Neuron (in vitro differentiated cells): ENCODE results near the gene MTMR2.

Source experiments
- H2AFZ ChIP-seq: one replicate; pipeline ENCODE4 v1.6.1; 2013; ENCODE audit warnings: low read depth, mild to moderate bottlenecking, inconsistent platforms, low read length, moderate library complexity
- H3K27me3 ChIP-seq: one replicate; pipeline ENCODE4 v1.6.1; 2013; ENCODE audit warnings: low read length; ENCODE audit not compliant: insufficient read depth
- H3K36me3 ChIP-seq: one replicate; pipeline ENCODE4 v1.6.1; 2013; ENCODE audit warnings: low read length; ENCODE audit not compliant: insufficient read depth
- H3K4me1 ChIP-seq: one replicate; pipeline ENCODE4 v1.6.1; 2013; ENCODE audit warnings: low read length; ENCODE audit not compliant: insufficient read depth
- H3K4me3 ChIP-seq: 2 replicates; pipeline ENCODE4 v1.5.1; 2013; ENCODE audit warnings: mild to moderate bottlenecking, low read length, moderate library complexity
- H3K9me3 ChIP-seq: one replicate; pipeline ENCODE4 v1.6.1; 2013; ENCODE audit warnings: low read length

MTMR2 gene

DNA sequence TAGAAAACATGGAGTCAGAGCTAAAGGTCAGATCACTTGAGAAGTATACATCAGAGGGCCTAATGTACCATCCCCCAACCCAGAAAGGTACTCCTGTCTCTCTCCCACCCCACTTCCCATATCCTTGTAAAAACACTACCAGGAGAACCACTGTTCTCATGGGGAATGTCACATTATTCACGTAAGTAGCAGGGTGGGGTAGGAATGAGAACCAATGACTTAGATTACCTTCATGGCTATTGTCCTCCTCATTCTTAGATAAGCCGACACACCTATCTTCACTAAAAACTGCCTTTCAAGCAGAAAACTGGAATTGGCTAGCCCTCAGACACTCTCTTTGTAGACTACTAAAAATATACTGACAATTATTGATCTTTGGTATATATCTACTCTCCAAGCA is 70.0 kb downstream of the MTMR2 start:
- H3K9me3 ChIP-seq = no peaks in the 10 kb centered on the region
- no peak overlapping the region for H3K4me3 ChIP-seq
- no peak overlapping the region for H2AFZ ChIP-seq
- H3K36me3 ChIP-seq = peaks cover 55% of the 10 kb centered on the region
- no peaks in the 10 kb centered on the region for H3K27me3 ChIP-seq
- no peaks in the 10 kb centered on the region for H3K4me1 ChIP-seq

- H3K4me1 ChIP-seq = no peaks in the 10 kb centered on the region
- no peak overlapping the region for H2AFZ ChIP-seq
- no peaks in the 10 kb centered on the region for H3K9me3 ChIP-seq
- H3K36me3 ChIP-seq = peaks cover 55% of the 10 kb centered on the region
- H3K27me3 ChIP-seq = no peaks in the 10 kb centered on the region
- H3K4me3 ChIP-seq = no peak overlapping the region
These were observed 70.8 kb downstream of the MTMR2 start for GRCh38 chr11:95853138-95853537.

- Histone ChIP-seq H3K4me3 (no peak overlapping the region), H3K36me3 (peaks cover 57% of the 10 kb centered on the region), H3K9me3 (no peaks in the 10 kb centered on the region), H3K27me3 (no peaks in the 10 kb centered on the region), H3K4me1 (no peaks in the 10 kb centered on the region), H2AFZ (no peak overlapping the region)
These were observed 73.8 kb downstream of the MTMR2 start for GRCh38 chr11:95850137-95850536.

DNA sequence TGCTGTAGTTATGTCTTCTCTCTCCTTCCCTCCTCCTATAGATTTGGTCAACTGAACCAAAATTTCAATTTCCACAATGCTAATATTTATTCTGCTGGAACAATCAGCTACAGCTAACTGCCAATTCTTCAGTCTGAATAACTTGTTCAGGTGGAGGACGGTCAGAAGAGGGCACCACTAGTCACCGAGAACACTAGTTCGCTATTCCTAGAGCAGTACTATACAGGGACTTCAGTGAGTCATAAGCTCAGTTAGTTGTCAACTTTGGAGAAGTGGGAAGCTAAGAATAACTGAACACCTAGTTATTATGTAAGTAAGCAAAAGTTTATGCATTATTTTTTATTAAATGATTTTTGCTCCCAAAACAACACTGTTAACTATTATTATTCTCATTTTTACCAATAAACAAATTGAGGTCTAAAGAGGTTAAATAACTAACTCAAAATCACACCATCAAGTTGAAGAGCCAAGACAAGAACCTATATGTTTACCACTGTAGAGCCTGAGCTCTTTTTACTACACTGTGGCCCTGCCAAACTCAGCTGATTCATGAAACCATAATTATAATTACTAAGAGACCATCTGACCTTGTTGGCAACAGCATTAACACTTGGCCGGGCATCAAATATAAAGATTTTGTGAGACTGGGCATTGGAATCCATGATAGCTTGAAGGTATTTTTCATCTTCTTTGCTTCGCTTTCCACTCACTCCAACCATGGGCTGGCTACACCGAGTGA is 74.7 kb downstream of the MTMR2 start:
- no peak overlapping the region for H3K4me3 ChIP-seq
- H3K27me3 ChIP-seq = no peaks in the 10 kb centered on the region
- H3K9me3 ChIP-seq = no peaks in the 10 kb centered on the region
- no peak overlapping the region for H2AFZ ChIP-seq
- peaks cover 63% of the 10 kb centered on the region for H3K36me3 ChIP-seq
- no peaks in the 10 kb centered on the region for H3K4me1 ChIP-seq

DNA sequence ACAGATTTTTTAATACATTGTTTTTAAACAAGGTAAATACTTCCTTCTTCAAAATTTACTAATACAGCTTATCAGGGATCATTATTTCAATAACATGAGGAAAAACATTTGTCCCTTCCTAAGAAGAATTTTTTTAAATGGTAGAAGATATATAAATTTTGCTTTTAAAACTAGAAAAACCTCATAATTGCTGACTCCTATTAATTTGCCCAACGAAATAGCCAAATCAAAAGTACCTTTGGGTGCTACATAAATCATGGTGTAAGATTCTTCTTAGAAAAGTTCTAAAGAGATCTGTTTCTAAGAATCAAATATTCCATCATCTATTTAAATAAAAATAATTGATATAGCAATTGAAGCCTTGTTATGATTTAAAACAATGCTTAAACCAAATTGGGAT is 78.7 kb downstream of the MTMR2 start:
- H3K36me3 ChIP-seq = peaks cover 73% of the 10 kb centered on the region
- no peaks in the 10 kb centered on the region for H3K27me3 ChIP-seq

DNA sequence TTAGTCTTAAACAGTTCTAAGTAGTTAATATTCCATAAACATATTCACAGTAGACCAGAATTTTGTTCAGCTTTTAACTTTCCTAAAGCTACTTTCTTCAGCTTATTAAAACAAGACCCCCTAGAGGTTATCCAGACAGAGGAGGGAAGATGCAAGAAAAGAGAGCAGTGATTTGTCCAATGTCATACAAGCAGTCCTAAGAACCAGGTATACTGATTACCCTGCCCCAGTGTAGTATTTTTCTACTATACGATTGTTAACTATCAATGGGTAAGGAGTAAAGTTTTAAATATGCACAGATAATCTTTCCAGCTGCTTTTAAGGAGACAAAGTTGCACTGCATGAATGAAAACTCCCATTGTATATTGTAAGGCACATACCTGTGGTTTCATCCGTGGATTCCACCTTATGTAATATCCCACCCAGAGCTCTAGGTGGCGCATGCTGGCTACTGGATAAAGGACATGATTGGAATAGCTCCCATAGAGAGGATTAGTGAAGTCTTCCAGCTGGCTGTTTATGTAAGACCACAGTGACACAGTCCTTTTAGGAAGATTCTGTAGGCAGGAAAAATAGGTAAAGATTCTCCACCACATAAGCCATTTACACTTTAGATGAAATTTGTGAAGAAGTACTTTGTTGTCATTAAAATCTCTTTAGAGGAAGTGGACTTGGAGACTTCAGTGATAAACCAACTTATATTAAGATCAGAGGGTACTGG is 88.0 kb downstream of the MTMR2 start:
- Histone ChIP-seq H3K27me3 (no peaks in the 10 kb centered on the region), H3K36me3 (peaks cover 90% of the 10 kb centered on the region), H2AFZ (no peak overlapping the region), H3K9me3 (no peaks in the 10 kb centered on the region), H3K4me3 (no peak overlapping the region), H3K4me1 (no peaks in the 10 kb centered on the region)

More for the DNA sequence above, 78.7 kb downstream of the MTMR2 start:
- Histone ChIP-seq H3K9me3 (no peaks in the 10 kb centered on the region), H2AFZ (no peak overlapping the region), H3K4me3 (no peak overlapping the region), H3K4me1 (no peaks in the 10 kb centered on the region)

GRCh38 chr11:95835351-95835750 is 88.6 kb downstream of the MTMR2 start:
- H3K27me3 ChIP-seq = no peaks in the 10 kb centered on the region
- no peaks in the 10 kb centered on the region for H3K4me1 ChIP-seq
- no peak overlapping the region for H3K4me3 ChIP-seq
- H3K9me3 ChIP-seq = no peaks in the 10 kb centered on the region
- H3K36me3 ChIP-seq = peaks cover 88% of the 10 kb centered on the region
- H2AFZ ChIP-seq = no peak overlapping the region

- peaks cover 86% of the 10 kb centered on the region for H3K36me3 ChIP-seq
These were observed 90.5 kb downstream of the MTMR2 start for GRCh38 chr11:95833378-95833777.

DNA sequence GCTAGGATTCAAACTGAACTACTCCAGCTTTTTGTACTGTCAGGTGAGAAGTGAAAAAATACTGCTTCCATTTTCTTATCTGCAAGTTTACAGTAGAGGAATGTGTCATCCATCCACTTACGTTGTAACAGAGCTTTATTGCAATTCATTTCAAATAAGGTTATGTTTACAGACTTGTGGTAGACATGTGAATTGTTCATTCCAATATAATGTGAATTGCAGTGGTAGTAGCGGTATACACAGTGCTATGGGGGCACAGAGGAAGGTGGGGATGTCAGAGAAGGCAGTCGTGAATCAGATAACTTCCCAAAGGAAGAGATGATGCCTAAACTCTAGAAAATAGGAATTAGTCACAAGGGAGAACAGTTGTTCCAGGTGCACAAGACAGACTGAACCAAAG is 91.1 kb downstream of the MTMR2 start:
- peaks cover 86% of the 10 kb centered on the region for H3K36me3 ChIP-seq
- H3K4me1 ChIP-seq = no peaks in the 10 kb centered on the region
- H3K27me3 ChIP-seq = no peaks in the 10 kb centered on the region
- no peak overlapping the region for H2AFZ ChIP-seq
- H3K9me3 ChIP-seq = no peaks in the 10 kb centered on the region
- no peak overlapping the region for H3K4me3 ChIP-seq

More at GRCh38 chr11:95833378-95833777, 90.5 kb downstream of the MTMR2 start:
- H3K4me3 ChIP-seq = no peak overlapping the region
- H3K27me3 ChIP-seq = no peaks in the 10 kb centered on the region
- H3K9me3 ChIP-seq = no peaks in the 10 kb centered on the region
- no peak overlapping the region for H2AFZ ChIP-seq
- H3K4me1 ChIP-seq = no peaks in the 10 kb centered on the region

DNA sequence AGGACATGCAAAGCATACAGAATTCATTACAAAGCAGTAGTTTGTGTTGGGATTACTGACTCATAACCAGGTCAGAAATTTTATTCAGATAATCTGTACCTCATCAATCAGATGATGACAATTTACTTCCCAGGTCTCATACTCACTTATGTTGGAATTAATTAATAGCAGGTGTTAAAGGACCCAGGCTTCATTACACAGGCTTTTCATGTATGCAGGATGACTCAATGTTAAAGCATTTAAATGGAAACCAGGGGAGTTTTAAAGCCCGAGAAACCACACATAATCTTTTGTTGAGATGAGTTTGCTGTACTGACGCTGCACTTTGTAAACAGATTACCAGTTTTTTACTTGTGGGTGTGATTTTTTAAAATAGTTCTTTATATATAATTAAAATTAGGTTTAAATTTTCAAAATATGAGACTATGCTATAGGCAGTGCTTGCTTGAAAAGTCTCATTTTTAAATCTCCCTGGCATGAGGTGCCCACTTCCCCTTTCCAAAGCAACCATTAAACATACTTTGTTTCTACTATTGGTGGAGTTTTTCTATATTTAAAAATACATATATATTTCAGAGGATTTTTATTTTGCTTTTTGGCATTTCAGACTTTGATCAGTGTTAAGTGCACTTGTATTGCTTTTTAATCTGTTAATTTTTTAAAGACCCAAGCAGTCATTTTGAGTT is 92.6 kb downstream of the MTMR2 start:
- peaks cover 82% of the 10 kb centered on the region for H3K36me3 ChIP-seq
- no peak overlapping the region for H3K4me3 ChIP-seq

GRCh38 chr11:95829580-95830259 is 94.2 kb downstream of the MTMR2 start:
- H3K9me3 ChIP-seq = no peaks in the 10 kb centered on the region
- H3K27me3 ChIP-seq = no peaks in the 10 kb centered on the region
- H3K4me3 ChIP-seq = no peak overlapping the region
- peaks cover 82% of the 10 kb centered on the region for H3K36me3 ChIP-seq
- H2AFZ ChIP-seq = no peak overlapping the region
- no peaks in the 10 kb centered on the region for H3K4me1 ChIP-seq

More for the DNA sequence above, 92.6 kb downstream of the MTMR2 start:
- Histone ChIP-seq H3K27me3 (no peaks in the 10 kb centered on the region), H3K9me3 (no peaks in the 10 kb centered on the region), H2AFZ (no peak overlapping the region), H3K4me1 (no peaks in the 10 kb centered on the region)

- Histone ChIP-seq H3K36me3 (peaks cover 81% of the 10 kb centered on the region), H2AFZ (no peak overlapping the region), H3K4me3 (no peak overlapping the region), H3K9me3 (no peaks in the 10 kb centered on the region), H3K4me1 (no peaks in the 10 kb centered on the region), H3K27me3 (no peaks in the 10 kb centered on the region)
These were observed 96.2 kb downstream of the MTMR2 start for GRCh38 chr11:95827696-95828095.

- Histone ChIP-seq H3K36me3 (peaks cover 76% of the 10 kb centered on the region), H3K27me3 (no peaks in the 10 kb centered on the region), H2AFZ (no peak overlapping the region), H3K4me1 (no peaks in the 10 kb centered on the region), H3K9me3 (no peaks in the 10 kb centered on the region), H3K4me3 (no peak overlapping the region)
These were observed 102.3 kb downstream of the MTMR2 start for GRCh38 chr11:95821640-95822039.
